ENCODE results near the gene ITIH3.

- TF ChIP-seq POLR2AphosphoS5 (IDR thresholded peaks at IDR 0.05) (no peak), CTCF (IDR thresholded peaks at IDR 0.05) (no peak)
Measured at GRCh38 chr3:52857133-52857532, 62.5 kb downstream of the ITIH3 start.

Data from suprapubic skin (tissue), 3 donors.